ENCODE results near the gene PTP4A2.
"Not testable (repeated sequence)": the region's sequence is repeated elsewhere in the genome, so short reads cannot be mapped to it uniquely, and the experiment has no call there.

The PTP4A2 gene

DNA sequence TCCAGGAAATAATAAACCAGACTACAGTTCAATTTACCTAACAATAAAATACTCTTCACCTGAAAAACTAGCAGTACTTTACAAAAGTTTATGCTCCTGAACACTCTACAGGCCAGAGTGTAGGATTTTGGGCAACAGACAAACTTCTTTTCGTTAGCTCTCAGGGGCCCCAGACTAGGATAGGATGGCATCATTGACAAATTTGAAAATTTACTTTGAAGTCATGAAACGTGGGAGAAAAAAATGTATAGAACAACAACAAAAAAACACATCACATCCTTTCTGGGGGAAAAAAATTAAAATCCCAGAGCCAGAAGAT is 1.2 kb downstream of the PTP4A2 start:
- Mint-ChIP-seq H3K27me3 (no peaks in the 10 kb centered on the region), H3K4me3 (peak overlapping the region; percentile 99), H3K9me3 (no peaks in the 10 kb centered on the region), H3K4me1 (peaks cover 74% of the 10 kb centered on the region), H3K36me3 (ENCODE audit: low read depth) (peaks cover 25% of the 10 kb centered on the region), H3K27ac (peak overlapping the region; percentile 95)
- ATAC-seq (no peak), DNase-seq (no peak)

- peak; percentile 6 for ATAC-seq
- peak overlapping the region; percentile 99 for H3K4me3 Mint-ChIP-seq
- H3K27me3 Mint-ChIP-seq: no peaks in the 10 kb centered on the region
- DNase-seq: no peak
- peak overlapping the region; percentile 95 for H3K27ac Mint-ChIP-seq
- H3K4me1 Mint-ChIP-seq: peaks cover 79% of the 10 kb centered on the region
- H3K36me3 Mint-ChIP-seq (ENCODE audit: low read depth): peaks cover 26% of the 10 kb centered on the region
- no peaks in the 10 kb centered on the region for H3K9me3 Mint-ChIP-seq
These were observed 1.7 kb downstream of the PTP4A2 start for GRCh38 chr1:31936278-31936980.

DNA sequence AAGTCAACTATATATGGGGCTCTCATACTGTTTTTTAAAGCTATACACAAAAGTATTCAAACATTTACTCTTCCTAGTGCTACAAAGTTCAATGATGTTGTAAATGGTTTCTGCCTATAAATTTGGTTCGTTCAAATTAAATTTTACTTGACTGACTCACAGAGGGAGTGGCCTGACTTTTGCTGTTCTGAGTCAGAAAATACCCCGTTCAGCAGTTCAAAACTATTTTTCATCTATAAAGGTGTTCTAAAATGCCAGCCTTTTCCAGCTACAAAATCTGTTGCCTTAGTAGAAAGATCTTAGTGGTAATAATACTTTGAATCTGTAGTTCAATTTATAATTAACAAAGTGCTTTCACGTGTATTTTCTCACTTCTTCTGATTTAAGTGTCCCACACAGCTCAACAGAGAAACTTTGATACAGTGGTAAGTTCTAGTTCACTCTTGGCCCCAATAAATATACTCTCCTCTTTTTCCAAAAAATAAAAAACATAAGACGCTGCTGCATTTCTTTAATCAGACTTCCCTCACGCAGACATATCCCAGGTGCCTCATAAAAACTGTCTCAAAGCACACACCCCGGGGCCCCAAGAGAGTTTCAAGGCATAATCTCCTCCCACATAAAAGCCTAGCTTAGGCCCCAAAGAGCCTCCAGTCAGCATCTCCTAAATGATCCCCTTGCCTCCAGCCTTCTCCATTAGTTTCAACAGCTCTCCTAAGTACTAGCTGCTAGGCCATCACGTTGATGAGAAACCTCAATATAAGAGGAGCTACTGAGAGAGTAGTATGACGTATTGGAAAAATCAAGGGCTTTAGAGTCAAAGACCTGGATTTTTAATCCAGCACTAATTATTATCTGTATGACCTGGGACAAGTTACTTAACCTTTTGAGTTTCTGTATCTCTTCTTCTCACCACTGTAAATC is 3.2 kb downstream of the PTP4A2 start:
- Mint-ChIP-seq H3K9me3 (no peaks in the 10 kb centered on the region), H3K4me1 (peaks cover 83% of the 10 kb centered on the region), H3K27ac (peak overlapping the region; percentile 95), H3K4me3 (peak overlapping the region; percentile 99), H3K36me3 (ENCODE audit: low read depth) (peaks cover 35% of the 10 kb centered on the region), H3K27me3 (no peaks in the 10 kb centered on the region)
- ATAC-seq (peak; percentile 16), DNase-seq (no peak)

GRCh38 chr1:31932491-31933316 is 5.5 kb downstream of the PTP4A2 start:
- peak overlapping the region; percentile 95 for H3K27ac Mint-ChIP-seq
- H3K4me1 Mint-ChIP-seq: peaks cover 87% of the 10 kb centered on the region
- no peak for DNase-seq
- peak; percentile 22 for ATAC-seq
- no peaks in the 10 kb centered on the region for H3K9me3 Mint-ChIP-seq
- peak overlapping the region; percentile 99 for H3K4me3 Mint-ChIP-seq
- H3K27me3 Mint-ChIP-seq: no peaks in the 10 kb centered on the region
- H3K36me3 Mint-ChIP-seq (ENCODE audit: low read depth): peaks cover 44% of the 10 kb centered on the region

- Mint-ChIP-seq H3K36me3 (ENCODE audit: low read depth) (peaks cover 37% of the 10 kb centered on the region), H3K4me1 (peaks cover 95% of the 10 kb centered on the region), H3K27ac (peak overlapping the region; percentile 95), H3K9me3 (no peaks in the 10 kb centered on the region), H3K4me3 (peak overlapping the region; percentile 57), H3K27me3 (no peaks in the 10 kb centered on the region)
- DNase-seq (no peak), ATAC-seq (no peak)
These were observed 6.5 kb downstream of the PTP4A2 start for GRCh38 chr1:31931593-31932225.

GRCh38 chr1:31930836-31931592 is 7.2 kb downstream of the PTP4A2 start:
- peak overlapping the region; percentile 95 for H3K27ac Mint-ChIP-seq
- ATAC-seq (no peak), DNase-seq (no peak)
- peak overlapping the region; percentile 57 for H3K4me3 Mint-ChIP-seq
- no peaks in the 10 kb centered on the region for H3K9me3 Mint-ChIP-seq
- H3K4me1 Mint-ChIP-seq: peaks cover 95% of the 10 kb centered on the region
- H3K27me3 Mint-ChIP-seq: no peaks in the 10 kb centered on the region
- H3K36me3 Mint-ChIP-seq (ENCODE audit: low read depth): peaks cover 32% of the 10 kb centered on the region

- no peaks in the 10 kb centered on the region for H3K9me3 Mint-ChIP-seq
- peaks cover 95% of the 10 kb centered on the region for H3K4me1 Mint-ChIP-seq
- ATAC-seq (no peak), DNase-seq (no peak)
- peak overlapping the region; percentile 66 for H3K4me3 Mint-ChIP-seq
- no peaks in the 10 kb centered on the region for H3K27me3 Mint-ChIP-seq
- peaks cover 31% of the 10 kb centered on the region for H3K36me3 Mint-ChIP-seq (ENCODE audit: low read depth)
- peak overlapping the region; percentile 88 for H3K27ac Mint-ChIP-seq
These were observed 10.5 kb downstream of the PTP4A2 start for GRCh38 chr1:31927661-31927980.

GRCh38 chr1:31926853-31927660 is 11.1 kb downstream of the PTP4A2 start:
- ATAC-seq (no peak), DNase-seq (no peak)
- Mint-ChIP-seq H3K4me1 (peaks cover 95% of the 10 kb centered on the region), H3K4me3 (peak overlapping the region; percentile 66), H3K9me3 (no peaks in the 10 kb centered on the region), H3K27me3 (no peaks in the 10 kb centered on the region), H3K27ac (peak overlapping the region; percentile 88), H3K36me3 (ENCODE audit: low read depth) (peaks cover 34% of the 10 kb centered on the region)

- Mint-ChIP-seq H3K9me3 (no peaks in the 10 kb centered on the region), H3K4me3 (peak overlapping the region; percentile 66), H3K27me3 (no peaks in the 10 kb centered on the region), H3K27ac (peak overlapping the region; percentile 88), H3K36me3 (ENCODE audit: low read depth) (peaks cover 35% of the 10 kb centered on the region), H3K4me1 (peaks cover 95% of the 10 kb centered on the region)
- DNase-seq (no peak), ATAC-seq (no peak)
These were observed 11.9 kb downstream of the PTP4A2 start for GRCh38 chr1:31926252-31926651.

DNA sequence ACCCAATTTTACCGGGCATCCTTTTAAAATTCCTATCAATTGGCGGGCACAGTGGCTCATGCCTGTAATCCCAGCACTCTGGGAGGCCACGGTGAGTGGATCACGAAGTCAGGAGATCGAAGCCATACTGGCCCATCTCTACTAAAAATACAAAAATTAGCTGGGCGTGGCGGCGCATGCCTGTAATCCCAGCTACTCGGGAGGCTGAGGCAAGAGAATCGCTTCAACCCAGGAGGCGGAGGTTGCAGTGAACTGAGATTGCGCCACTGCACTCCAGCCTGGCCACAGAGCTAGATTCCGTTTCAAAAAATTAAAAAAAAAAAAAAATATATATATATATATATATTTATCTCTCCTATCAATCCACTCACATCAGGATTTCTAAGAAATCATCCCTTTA is 12.3 kb downstream of the PTP4A2 start:
- not testable (repeated sequence) for H3K27me3 Mint-ChIP-seq, H3K9me3 Mint-ChIP-seq
- peaks cover 37% of the 10 kb centered on the region for H3K36me3 Mint-ChIP-seq (ENCODE audit: low read depth)

GRCh38 chr1:31924839-31925238 is 13.3 kb downstream of the PTP4A2 start:
- Mint-ChIP-seq H3K4me1 (peaks cover 88% of the 10 kb centered on the region), H3K27me3 (no peaks in the 10 kb centered on the region), H3K27ac (peak overlapping the region; percentile 88), H3K36me3 (ENCODE audit: low read depth) (peaks cover 34% of the 10 kb centered on the region), H3K9me3 (no peaks in the 10 kb centered on the region), H3K4me3 (peak overlapping the region; percentile 66)
- ATAC-seq (no peak), DNase-seq (no peak)

More for the DNA sequence above, 12.3 kb downstream of the PTP4A2 start:
- not testable (repeated sequence) for ATAC-seq, DNase-seq
- Mint-ChIP-seq H3K27ac (peak overlapping the region; percentile 88), H3K4me3 (peak overlapping the region; percentile 66), H3K4me1 (peaks cover 95% of the 10 kb centered on the region)

GRCh38 chr1:31923901-31924535 is 14.2 kb downstream of the PTP4A2 start:
- Mint-ChIP-seq H3K4me3 (peak overlapping the region; percentile 32), H3K36me3 (ENCODE audit: low read depth) (peaks cover 36% of the 10 kb centered on the region), H3K9me3 (no peaks in the 10 kb centered on the region), H3K27ac (peak overlapping the region; percentile 76), H3K4me1 (peaks cover 85% of the 10 kb centered on the region), H3K27me3 (no peaks in the 10 kb centered on the region)
- no peak for DNase-seq
- ATAC-seq: no peak

Data from activated naive CD8-positive, alpha-beta T cell treated with anti-CD3 and anti-CD28 coated beads, Interleukin-2, amount 50 U/mL, for 24 hours (primary cell).